Sigmoid colon (tissue), 7 donors: Measurements from ENCODE around the gene SLC12A8. TPM values are rescaled to one million over a fixed set of nuclear protein-coding genes. Genes with fewer than 3 reads are reported as not detected.

Experiments used
- DNase-seq: peaks from one replicate; pipeline ENCODE4 v3.0.0-alpha.2; 2019
- H3K27ac ChIP-seq, 4 donors: fragments of 200-600 bp; sonication (generic); one replicate each; pipeline ENCODE4 v1.5.1; 2016 to 2019; ENCODE audit warnings: mild to moderate bottlenecking in 1 of 4
- H3K27me3 ChIP-seq, 3 donors: fragments of 200-600 bp; sonication (generic); one replicate each; pipeline ENCODE4 v1.5.1; 2019; ENCODE audit warnings: mild to moderate bottlenecking in 1 of 3
- H3K36me3 ChIP-seq, 4 donors: fragments of 200-600 bp; sonication (generic); one replicate each; pipeline ENCODE4 v1.5.1; 2016 to 2019
- H3K4me1 ChIP-seq, 4 donors: fragments of 200-600 bp; sonication (generic); one replicate each; pipeline ENCODE4 v1.5.1; 2017 to 2019
- H3K4me3 ChIP-seq, 4 donors: fragments of 200-600 bp; sonication (generic); one replicate each; pipeline ENCODE4 v1.5.1; 2017 to 2019; ENCODE audit warnings: mild to moderate bottlenecking in 2 of 4, moderate library complexity in 1 of 4
- H3K9me3 ChIP-seq, 4 donors: fragments of 200-600 bp in 3 of 4; sonication (generic) in 3 of 4; one replicate each; pipeline versions ENCODE4 v1.5.1 to v1.6.1; 2013 to 2019
- CTCF ChIP-seq, 4 experiments: fragments of 450-650 bp in 3 of 4; fragments of 200-600 bp in 1 of 4; IDR thresholded peaks; one replicate each; pipeline ENCODE4 v1.5.1; 2016 to 2019; ENCODE audit warnings: antibody characterized with exemption in 4 of 4, mild to moderate bottlenecking in 3 of 4, moderate library complexity in 2 of 4
- EP300 ChIP-seq, 4 donors: sonication (generic); formaldehyde crosslinking; IDR thresholded peaks; one replicate each; pipeline ENCODE4 v1.6.1; 2017; ENCODE audit warnings: antibody characterized with exemption in 4 of 4
- POLR2A ChIP-seq, 2 donors: fragments of 450-650 bp; IDR thresholded peaks; one replicate each; pipeline ENCODE4 v1.6.1; 2016; ENCODE audit warnings: antibody characterized with exemption in 2 of 2, mild to moderate bottlenecking in 2 of 2, moderate library complexity in 2 of 2
- POLR2AphosphoS5 ChIP-seq, 4 donors: sonication (generic); formaldehyde crosslinking; IDR thresholded peaks; one replicate each; pipeline ENCODE4 v1.6.1; 2017; ENCODE audit warnings: antibody characterized with exemption in 4 of 4
- WGBS, 2 donors: extraction: QIAGEN DNeasy Blood & Tissue Kit; methylation state at CpG; one replicate each; pipeline ENCODE4 v1.1.7; 2013; 5-methylcytosine and 5-hydroxymethylcytosine counted together
- intact Hi-C: fragments of 100-400 bp; cut with DNase I; formaldehyde crosslinking; loops from one replicate; pipeline ENCODE4 v1.15.1; 2023
- polyA plus RNA-seq, 3 donors: library from polyadenylated mRNA; stranded (reverse); fragments of 200-250 nt; gene quantifications; one replicate each; pipeline ENCODE4 v1.2.3, GENCODE V29; 2013
- total RNA-seq, 4 donors: library from RNA; depleted of rRNA; stranded (reverse); fragments of >200 nt; gene quantifications; one replicate each; pipeline ENCODE4 v1.1.0, GENCODE V29; 2016
- donor health status: healthy with polysubstance abuse.
- donor health status: Bipolar disorder and iron deficiency.
- donor health status: healthy.

The SLC12A8 gene
- total and polyA plus RNA-seq, 7 donors: 0.33 to 6.3 (median 1.7) TPM; not detected in 3

- 92 to 94% methylated on average over 3 of the region's 3 CpGs for WGBS, 2 donors
- DNase-seq: no peak
These were observed 105.2 kb downstream of the SLC12A8 start for GRCh38 chr3:125107363-125107762.

GRCh38 chr3:125105116-125105515, 107.4 kb downstream of the SLC12A8 start:
- H3K4me1 ChIP-seq: peaks cover 0 to 4% (median 0%) of the 10 kb centered on the region in 4 donors
- H3K27me3 ChIP-seq: no peaks in the 10 kb centered on the region
- no peaks in the 10 kb centered on the region for H3K9me3 ChIP-seq
- intact Hi-C loops: no loop called here
- DNase-seq: no peak
- H3K4me3 ChIP-seq: no peak overlapping the region
- TF ChIP-seq CTCF (IDR thresholded peaks at IDR 0.05) (no peak), EP300 (IDR thresholded peaks at IDR 0.05) (no peak), POLR2A (IDR thresholded peaks at IDR 0.05) (no peak), POLR2AphosphoS5 (IDR thresholded peaks at IDR 0.05) (no peak)
- no peak overlapping the region for H3K27ac ChIP-seq
- 83 to 89% methylated on average over 1 of the region's 1 CpG for WGBS, 2 donors
- H3K36me3 ChIP-seq: no peaks in the 10 kb centered on the region

More at GRCh38 chr3:125107363-125107762, 105.2 kb downstream of the SLC12A8 start:
- Histone ChIP-seq H3K36me3 (no peaks in the 10 kb centered on the region), H3K4me1 (peaks cover 0 to 4% (median 0%) of the 10 kb centered on the region in 4 donors), H3K27me3 (no peaks in the 10 kb centered on the region), H3K4me3 (no peak overlapping the region), H3K27ac (no peak overlapping the region), H3K9me3 (no peaks in the 10 kb centered on the region)
- TF ChIP-seq POLR2AphosphoS5 (IDR thresholded peaks at IDR 0.05) (no peak), CTCF (IDR thresholded peaks at IDR 0.05) (no peak), EP300 (IDR thresholded peaks at IDR 0.05) (no peak), POLR2A (IDR thresholded peaks at IDR 0.05) (no peak)
- intact Hi-C loops: no loop called here

GRCh38 chr3:125104639-125105038, 107.9 kb downstream of the SLC12A8 start:
- no peak overlapping the region for H3K27ac ChIP-seq
- TF ChIP-seq EP300 (IDR thresholded peaks at IDR 0.05) (no peak), CTCF (IDR thresholded peaks at IDR 0.05) (no peak), POLR2A (IDR thresholded peaks at IDR 0.05) (no peak), POLR2AphosphoS5 (IDR thresholded peaks at IDR 0.05) (no peak)
- H3K4me3 ChIP-seq: no peak overlapping the region
- no peaks in the 10 kb centered on the region for H3K27me3 ChIP-seq
- H3K4me1 ChIP-seq: peaks cover 0 to 4% (median 0%) of the 10 kb centered on the region in 4 donors
- no peak for DNase-seq
- no peaks in the 10 kb centered on the region for H3K36me3 ChIP-seq
- H3K9me3 ChIP-seq: no peaks in the 10 kb centered on the region
- 94 to 96% methylated on average over 1 of the region's 1 CpG for WGBS, 2 donors
- intact Hi-C loops: no loop called here

- intact Hi-C loops: no loop called here
- no peak overlapping the region for H3K4me3 ChIP-seq
- no peak for TF ChIP-seq POLR2AphosphoS5 (IDR thresholded peaks at IDR 0.05)
- no peak for TF ChIP-seq POLR2A (IDR thresholded peaks at IDR 0.05)
- TF ChIP-seq CTCF (IDR thresholded peaks at IDR 0.05): no peak
- no peak for TF ChIP-seq EP300 (IDR thresholded peaks at IDR 0.05)
- no peak for DNase-seq
- WGBS, 2 donors: 95 to 98% methylated on average over 1 of the region's 1 CpG
- no peaks in the 10 kb centered on the region for H3K9me3 ChIP-seq
- no peaks in the 10 kb centered on the region for H3K36me3 ChIP-seq
- H3K4me1 ChIP-seq: peaks cover 0 to 2% (median 0%) of the 10 kb centered on the region in 4 donors
- no peak overlapping the region for H3K27ac ChIP-seq
- no peaks in the 10 kb centered on the region for H3K27me3 ChIP-seq
These were observed 109.1 kb downstream of the SLC12A8 start for GRCh38 chr3:125103406-125103805.

- no peak for TF ChIP-seq EP300 (IDR thresholded peaks at IDR 0.05)
- TF ChIP-seq POLR2A (IDR thresholded peaks at IDR 0.05): no peak
- TF ChIP-seq POLR2AphosphoS5 (IDR thresholded peaks at IDR 0.05): no peak
- TF ChIP-seq CTCF (IDR thresholded peaks at IDR 0.05): no peak
- H3K4me3 ChIP-seq: no peak overlapping the region
- DNase-seq: no peak
- intact Hi-C loops: no loop called here
- no peaks in the 10 kb centered on the region for H3K9me3 ChIP-seq
- WGBS, 2 donors: 83 to 89% methylated on average over 6 of the region's 6 CpGs
- no peak overlapping the region for H3K27ac ChIP-seq
- H3K36me3 ChIP-seq: no peaks in the 10 kb centered on the region
- H3K27me3 ChIP-seq: no peaks in the 10 kb centered on the region
- no peaks in the 10 kb centered on the region for H3K4me1 ChIP-seq
These were observed 110.1 kb downstream of the SLC12A8 start for GRCh38 chr3:125102470-125102869.
